ENCODE measurements around the gene ADAT1. TPM values are rescaled to one million over a fixed set of nuclear protein-coding genes. Genes with fewer than 3 reads are reported as not detected.

Gene ADAT1
- polyA plus RNA-seq, 1 of the 3 experiments (the other 2 are of a cell fraction): 51.1 TPM

DNA sequence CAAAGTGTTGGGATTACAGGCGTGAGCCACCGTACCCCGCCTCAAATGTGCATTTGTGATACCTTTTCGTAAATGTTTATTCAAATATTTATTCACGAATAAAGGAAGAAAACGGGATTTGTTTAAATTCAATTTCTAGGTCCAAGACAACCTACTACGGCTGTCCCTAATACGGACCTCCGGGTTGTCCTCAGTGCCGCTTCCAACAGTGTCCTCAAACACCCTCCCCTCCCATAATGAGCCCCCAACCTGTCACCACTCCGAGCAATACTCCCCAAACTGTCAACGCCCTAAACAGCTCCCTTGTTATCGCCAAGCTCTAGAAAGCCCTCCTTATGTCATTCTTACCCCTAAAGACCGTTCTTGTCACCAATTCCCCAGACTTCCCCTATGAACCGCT lies 57.4 kb downstream of the ADAT1 start:
- CTCF ChIA-PET: interaction anchor here (1.0 to 2.1 kb wide), 6 partner anchors 16 to 332 kb away, joined by 3 to 7 read pairs (median 4); no protein-coding TSS in a partner anchor

DNA sequence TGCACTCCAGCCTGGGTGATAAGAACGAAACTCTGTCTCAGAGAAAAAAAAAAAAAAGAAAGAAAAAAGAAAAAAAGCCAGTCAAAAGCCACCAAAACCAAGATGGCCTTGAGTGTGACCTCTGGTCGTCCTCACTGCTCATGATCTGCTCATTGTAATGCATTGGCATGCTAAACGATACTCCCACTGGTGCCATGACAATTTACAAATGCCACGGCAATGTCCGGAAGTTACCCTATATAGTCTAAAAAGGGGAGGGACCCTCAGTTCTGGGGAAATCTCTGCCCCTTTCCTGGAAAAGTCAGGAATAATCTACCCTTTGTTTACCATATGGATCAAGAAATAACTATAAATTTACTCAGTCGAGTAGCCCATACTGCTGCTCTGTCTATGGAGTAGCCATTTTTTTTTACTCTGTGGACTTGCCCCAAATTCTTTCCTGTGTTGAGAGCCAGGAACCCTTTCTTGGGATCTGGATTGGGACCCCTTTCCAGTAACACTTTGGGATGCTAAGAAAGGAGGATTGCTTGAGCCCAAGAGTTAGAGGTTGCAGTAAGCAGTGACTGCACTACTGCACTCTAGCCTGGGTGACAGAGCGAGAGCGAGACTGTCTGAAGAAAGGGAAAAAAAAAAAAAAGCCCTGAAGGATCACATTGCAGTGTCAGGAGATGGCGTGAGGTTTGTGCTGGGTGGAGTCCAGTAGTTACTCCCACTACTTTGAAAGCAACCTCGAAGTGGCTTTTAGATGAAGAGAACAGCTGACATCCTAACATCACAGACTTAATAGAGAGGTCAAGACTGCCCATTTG lies 63.3 kb downstream of the ADAT1 start:
- H4K20me1 ChIP-seq (ENCODE audit: insufficient read depth): no peaks in the 10 kb centered on the region
- no peak overlapping the region for H2AFZ ChIP-seq (ENCODE audit: low read depth)
- H3K9me2 ChIP-seq: no peaks in the 10 kb centered on the region
- peaks cover 15% of the 10 kb centered on the region for H3F3A ChIP-seq (replicated peaks; ENCODE audit: insufficient read depth)
- no peak overlapping the region for H3K27ac ChIP-seq (ENCODE audit: low read depth in 2 of 2, low read length in 1 of 2)
- H3K4me2 ChIP-seq: no peak overlapping the region
- H3K9ac ChIP-seq: no peak overlapping the region
- H3K9me3 ChIP-seq: no peaks in the 10 kb centered on the region
- CTCF ChIA-PET: interaction anchor here (0.6 kb wide), 1 partner anchor 10 kb away, joined by 4 read pairs; no protein-coding TSS in a partner anchor
- DNase-seq: no peak
- H3K36me3 ChIP-seq (replicated peaks in 1 of 2; ENCODE audit: control insufficient read depth in 1 of 2, insufficient read depth in 2 of 2, low read length in 1 of 2): no peaks in the 10 kb centered on the region
- H3K79me2 ChIP-seq (ENCODE audit: insufficient read depth): no peaks in the 10 kb centered on the region
- peaks cover 6 to 10% of the 10 kb centered on the region in 2 experiments; a peak in 3 of 4 replicates for H3K4me1 ChIP-seq (ENCODE audit: control insufficient read depth in 1 of 2, insufficient read depth in 2 of 2, low read depth in 1 of 2, low read length in 1 of 2)
- TF ChIP-seq USF1 (IDR thresholded peaks at IDR 0.05; ENCODE audit: borderline replicate concordance, low read depth) (no peak), SMC3 (IDR thresholded peaks at IDR 0.05; ENCODE audit: low read depth, low read length) (no peak), JUND (IDR thresholded peaks at IDR 0.05) (no peak), YY1 (IDR thresholded peaks at IDR 0.05; ENCODE audit: low read depth) (no peak), ZBTB33 (IDR thresholded peaks at IDR 0.05; ENCODE audit: borderline replicate concordance, low read depth) (no peak), RAD21 (IDR thresholded peaks at IDR 0.05; ENCODE audit: low read length) (no peak), EP300 (IDR thresholded peaks at IDR 0.05; ENCODE audit: borderline replicate concordance in 1 of 2, low read depth in 1 of 2, low read length in 1 of 2) (no peak)
- TF ChIP-seq, protein P1, sequence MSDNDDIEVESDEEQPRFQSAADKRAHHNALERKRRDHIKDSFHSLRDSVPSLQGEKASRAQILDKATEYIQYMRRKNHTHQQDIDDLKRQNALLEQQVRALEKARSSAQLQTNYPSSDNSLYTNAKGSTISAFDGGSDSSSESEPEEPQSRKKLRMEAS (IDR thresholded peaks at IDR 0.05; ENCODE audit: low read depth): no peak
- WGBS (ENCODE audit: low lambda C conversion rate): 68% methylated on average over 10 of the region's 10 CpGs
- no peak overlapping the region for H3K4me3 ChIP-seq (ENCODE audit: low read depth in 2 of 2, low read length in 1 of 2)
- no peaks in the 10 kb centered on the region; the same call in 1 of the 2 replicates for H3K27me3 ChIP-seq (ENCODE audit: insufficient read depth)
- POLR2A ChIA-PET: no interaction called here

More for the DNA sequence above, 57.4 kb downstream of the ADAT1 start:
- peak overlapping the region; percentile 86 for H3K9ac ChIP-seq
- peaks cover 13% of the 10 kb centered on the region for H4K20me1 ChIP-seq (ENCODE audit: insufficient read depth)
- H3K4me3 ChIP-seq (ENCODE audit: low read depth in 2 of 2, low read length in 1 of 2): peak overlapping the region; percentile 80 to 88
- H3K79me2 ChIP-seq (ENCODE audit: insufficient read depth): peaks cover 43% of the 10 kb centered on the region
- H3K4me1 ChIP-seq (ENCODE audit: control insufficient read depth in 1 of 2, insufficient read depth in 2 of 2, low read depth in 1 of 2, low read length in 1 of 2): peaks cover 14 to 16% of the 10 kb centered on the region in 2 experiments; a peak in 3 of 4 replicates
- DNase-seq: no peak
- H3K27ac ChIP-seq (ENCODE audit: low read depth in 2 of 2, low read length in 1 of 2): peak overlapping the region in 1 of 2 experiments; percentile 48; a peak in 2 of 4 replicates
- peaks cover 10% of the 10 kb centered on the region for H3F3A ChIP-seq (replicated peaks; ENCODE audit: insufficient read depth)
- TF ChIP-seq EZH2phosphoT487 (IDR thresholded peaks at IDR 0.05; ENCODE audit: borderline replicate concordance, low read depth) (no peak), RXRA (IDR thresholded peaks at IDR 0.05; ENCODE audit: borderline replicate concordance, low read depth) (no peak), SIN3A (IDR thresholded peaks at IDR 0.05; ENCODE audit: borderline replicate concordance, low read depth, low read length) (no peak), SMC3 (IDR thresholded peaks at IDR 0.05; ENCODE audit: low read depth, low read length) (no peak), RAD21 (IDR thresholded peaks at IDR 0.05; ENCODE audit: low read length) (no peak), USF1 (IDR thresholded peaks at IDR 0.05; ENCODE audit: borderline replicate concordance, low read depth) (no peak), EP300 (IDR thresholded peaks at IDR 0.05; ENCODE audit: borderline replicate concordance in 1 of 2, low read depth in 1 of 2, low read length in 1 of 2) (no peak), NFIC (IDR thresholded peaks at IDR 0.05; ENCODE audit: borderline replicate concordance) (no peak), MXI1 (IDR thresholded peaks at IDR 0.05; ENCODE audit: low read depth, low read length) (no peak)
- TF ChIP-seq, protein P2, sequence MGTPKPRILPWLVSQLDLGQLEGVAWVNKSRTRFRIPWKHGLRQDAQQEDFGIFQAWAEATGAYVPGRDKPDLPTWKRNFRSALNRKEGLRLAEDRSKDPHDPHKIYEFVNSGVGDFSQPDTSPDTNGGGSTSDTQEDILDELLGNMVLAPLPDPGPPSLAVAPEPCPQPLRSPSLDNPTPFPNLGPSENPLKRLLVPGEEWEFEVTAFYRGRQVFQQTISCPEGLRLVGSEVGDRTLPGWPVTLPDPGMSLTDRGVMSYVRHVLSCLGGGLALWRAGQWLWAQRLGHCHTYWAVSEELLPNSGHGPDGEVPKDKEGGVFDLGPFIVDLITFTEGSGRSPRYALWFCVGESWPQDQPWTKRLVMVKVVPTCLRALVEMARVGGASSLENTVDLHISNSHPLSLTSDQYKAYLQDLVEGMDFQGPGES (IDR thresholded peaks at IDR 0.05; ENCODE audit: low read depth, low read length): no peak
- H3K9me3 ChIP-seq: no peaks in the 10 kb centered on the region
- H3K4me2 ChIP-seq: peak overlapping the region; percentile 99
- POLR2A ChIA-PET: interaction anchor here (0.6 to 1.9 kb wide), 5 partner anchors 10 to 54 kb away, joined by 3 to 10 read pairs (median 5); partner anchors contain the start of gene TMEM231
- peaks cover 28 to 29% of the 10 kb centered on the region in 2 experiments for H3K36me3 ChIP-seq (replicated peaks in 1 of 2; ENCODE audit: control insufficient read depth in 1 of 2, insufficient read depth in 2 of 2, low read length in 1 of 2)
- H3K9me2 ChIP-seq: no peaks in the 10 kb centered on the region
- H2AFZ ChIP-seq (ENCODE audit: low read depth): peak overlapping the region; percentile 88
- WGBS (ENCODE audit: low lambda C conversion rate): 2% methylated on average over 15 of the region's 15 CpGs
- H3K27me3 ChIP-seq (ENCODE audit: insufficient read depth): no peaks in the 10 kb centered on the region; the same call in 1 of the 2 replicates
